ENCODE measurements around the gene ABCB9. TPM values are rescaled to one million over a fixed set of nuclear protein-coding genes. Genes with fewer than 3 reads are reported as not detected.
"Not testable (repeated sequence)": the region's sequence is repeated elsewhere in the genome, so short reads cannot be mapped to it uniquely, and the experiment has no call there.

Gene ABCB9
- total and polyA plus RNA-seq, 8 donors, result 4.5 to 11.8 (median 8.3) TPM

GRCh38 chr12:122893208-122894153, 72.8 kb downstream of the ABCB9 start:
- Histone ChIP-seq H3K4me3 (peak overlapping the region; percentile 65), H3K4me1 (peaks cover 44 to 71% of the 10 kb centered on the region in 2 donors), H3K27ac (peak overlapping the region; percentile 86 to 95), H3K9me3 (no peaks in the 10 kb centered on the region), H3K36me3 (no peaks in the 10 kb centered on the region), H3K27me3 (no peaks in the 10 kb centered on the region)
- no peak for DNase-seq
- peak; percentile 41 for ATAC-seq
- TF ChIP-seq CTCF (IDR thresholded peaks at IDR 0.05), result no peak
- intact Hi-C loops (cut with DNase I), result no loop called here

- ATAC-seq; H3K9me3 ChIP-seq; H3K4me3 ChIP-seq; intact Hi-C loops (cut with DNase I); H3K36me3 ChIP-seq; H3K27me3 ChIP-seq; DNase-seq: not testable (repeated sequence)
- Histone ChIP-seq H3K4me1 (peaks cover 52 to 74% of the 10 kb centered on the region in 2 donors), H3K27ac (peak overlapping the region; percentile 86 to 95)
These were observed 73.5 kb downstream of the ABCB9 start for GRCh38 chr12:122892724-122893123.

- intact Hi-C loops (cut with DNase I), result no loop called here
These were observed 74.4 kb downstream of the ABCB9 start for GRCh38 chr12:122891661-122892525.

GRCh38 chr12:122889761-122890520, 76.3 kb downstream of the ABCB9 start:
- H3K4me3 ChIP-seq, result no peak overlapping the region
- DNase-seq, result no peak
- no peak for ATAC-seq
- TF ChIP-seq CTCF (IDR thresholded peaks at IDR 0.05), result no peak
- peak overlapping the region; percentile 90 to 95 for H3K27ac ChIP-seq
- intact Hi-C loops (cut with DNase I), result no loop called here
- H3K4me1 ChIP-seq, result peaks cover 59 to 96% of the 10 kb centered on the region in 2 donors
- H3K9me3 ChIP-seq, result no peaks in the 10 kb centered on the region
- H3K27me3 ChIP-seq, result no peaks in the 10 kb centered on the region
- H3K36me3 ChIP-seq, result no peaks in the 10 kb centered on the region

More at GRCh38 chr12:122891661-122892525, 74.4 kb downstream of the ABCB9 start:
- Histone ChIP-seq H3K4me3 (no peak overlapping the region), H3K36me3 (no peaks in the 10 kb centered on the region), H3K27ac (peak overlapping the region; percentile 86 to 95), H3K4me1 (peaks cover 59 to 82% of the 10 kb centered on the region in 2 donors), H3K27me3 (no peaks in the 10 kb centered on the region), H3K9me3 (no peaks in the 10 kb centered on the region)
- TF ChIP-seq CTCF (IDR thresholded peaks at IDR 0.05), result no peak
- ATAC-seq (no peak), DNase-seq (no peak)

- TF ChIP-seq CTCF (IDR thresholded peaks at IDR 0.05), result no peak
- peak in 2 of 4 donors; percentile 83 to 88 for DNase-seq
- Histone ChIP-seq H3K27me3 (no peaks in the 10 kb centered on the region), H3K9me3 (no peaks in the 10 kb centered on the region), H3K36me3 (no peaks in the 10 kb centered on the region), H3K4me1 (peaks cover 56 to 95% of the 10 kb centered on the region in 2 donors), H3K27ac (peak overlapping the region; percentile 90 to 95), H3K4me3 (peak overlapping the region in 1 of 2 donors; percentile 22)
- intact Hi-C loops (cut with DNase I), result no loop called here
- ATAC-seq, result peak; percentile 83
These were observed 78.0 kb downstream of the ABCB9 start for GRCh38 chr12:122888232-122888752.

All from left lung (tissue), 10 donors.